ENCODE measurements around the gene CAST.

Gene CAST

GRCh38 chr5:96751203-96752169 is 89.3 kb downstream of the CAST start:
- DNase-seq, result no peak

- DNase-seq, result peak; percentile 94
Measured at GRCh38 chr5:96752341-96753016, 90.3 kb downstream of the CAST start.

- no peak for DNase-seq
Measured at GRCh38 chr5:96753017-96753397, 90.8 kb downstream of the CAST start.

GRCh38 chr5:96753848-96754247 is 91.7 kb downstream of the CAST start:
- DNase-seq, result no peak

- no peak for DNase-seq
Measured at GRCh38 chr5:96755851-96756250, 93.7 kb downstream of the CAST start.

- no peak for DNase-seq
Measured at GRCh38 chr5:96756985-96757384, 94.8 kb downstream of the CAST start.

- DNase-seq, result no peak
Measured at GRCh38 chr5:96758621-96759020, 96.4 kb downstream of the CAST start.

GRCh38 chr5:96761618-96762017 is 99.4 kb downstream of the CAST start:
- no peak for DNase-seq

GRCh38 chr5:96763026-96763425 is 100.8 kb downstream of the CAST start:
- DNase-seq, result no peak

- DNase-seq, result no peak
Measured at GRCh38 chr5:96765043-96765442, 102.9 kb downstream of the CAST start.

- no peak for DNase-seq
Measured at GRCh38 chr5:96768708-96769251, 106.6 kb downstream of the CAST start.

GRCh38 chr5:96771395-96771794 is 109.2 kb downstream of the CAST start:
- no peak for DNase-seq

- no peak for DNase-seq
Measured at GRCh38 chr5:96772111-96772510, 109.9 kb downstream of the CAST start.

- DNase-seq, result no peak
Measured at GRCh38 chr5:96772542-96772941, 110.4 kb downstream of the CAST start.

- no peak for DNase-seq
Measured at GRCh38 chr5:96775050-96775449, 112.9 kb downstream of the CAST start.

GRCh38 chr5:96775689-96776088 is 113.5 kb downstream of the CAST start:
- DNase-seq, result no peak

- no peak for DNase-seq
Measured at GRCh38 chr5:96776621-96777020, 114.4 kb downstream of the CAST start.

- no peak for DNase-seq
Measured at GRCh38 chr5:96778409-96778808, 116.2 kb downstream of the CAST start.

GRCh38 chr5:96780626-96781025 is 118.5 kb downstream of the CAST start:
- DNase-seq, result no peak

- DNase-seq, result no peak
Measured at GRCh38 chr5:96781031-96781971, 119.1 kb downstream of the CAST start.

- no peak for DNase-seq
Measured at GRCh38 chr5:96783326-96783725, 121.2 kb downstream of the CAST start.

- DNase-seq, result no peak
Measured at GRCh38 chr5:96785326-96786109, 123.3 kb downstream of the CAST start.
